SK-N-MC (cell line): ENCODE measurements around the gene ADARB2.

ENCODE experiments used
- EZH2 ChIP-seq: fragments of 200-600 bp; sonication (generic); IDR thresholded peaks from one replicate; pipeline ENCODE4 v1.6.1; 2017; ENCODE audit warnings: antibody characterized with exemption
- FOXP2 ChIP-seq: optimal IDR thresholded peaks from 2 replicates; pipeline ENCODE3; 2011; ENCODE audit warnings: mild to moderate bottlenecking, moderate library complexity; ENCODE audit not compliant: insufficient read depth; ENCODE audit errors: extremely low read length, control extremely low read depth
- POLR2AphosphoS5 ChIP-seq: IDR thresholded peaks from 2 replicates; pipeline ENCODE4 v1.6.1; 2012; ENCODE audit warnings: mild to moderate bottlenecking, low read depth, low read length, borderline replicate concordance

GRCh38 chr10:1483826-1484225, 253.5 kb downstream of the ADARB2 start:
- TF ChIP-seq POLR2AphosphoS5 = no peak
- no peak for TF ChIP-seq EZH2
- TF ChIP-seq FOXP2 = no peak
